Memory B cell (primary cell): Measurements from ENCODE around the gene SLC34A1.
"Not testable (repeated sequence)": the region's sequence is repeated elsewhere in the genome, so short reads cannot be mapped to it uniquely, and the experiment has no call there.

ENCODE experiments used
- ATAC-seq: fragments of 150-1000 bp; cut with Tn5 transposase; 2 replicates; pipeline ENCODE4 v1.10.0; 2021; ENCODE audit warnings: low read depth, mild to moderate bottlenecking, moderate library complexity
- DNase-seq, 2 donors: peaks; one replicate each; pipeline ENCODE4 v3.0.0; 2022; ENCODE audit warnings: low spot score in 2 of 2
- H3K27ac Mint-ChIP-seq: one replicate; pipeline ENCODE4 v1.8.0; 2022; ENCODE audit warnings: mild to moderate bottlenecking, moderate library complexity, mixed read lengths
- H3K27me3 Mint-ChIP-seq: one replicate; pipeline ENCODE4 v1.8.0; 2022; ENCODE audit warnings: mixed read lengths
- H3K36me3 Mint-ChIP-seq: one replicate; pipeline ENCODE4 v1.8.0; 2022; ENCODE audit warnings: mild to moderate bottlenecking, mixed read lengths
- H3K4me1 Mint-ChIP-seq: one replicate; pipeline ENCODE4 v1.8.0; 2022; ENCODE audit warnings: mixed read lengths
- H3K4me3 Mint-ChIP-seq: one replicate; pipeline ENCODE4 v1.8.0; 2022; ENCODE audit warnings: mild to moderate bottlenecking, moderate library complexity, mixed read lengths
- H3K9me3 Mint-ChIP-seq: one replicate; pipeline ENCODE4 v1.8.0; 2022; ENCODE audit warnings: mixed read lengths

Gene SLC34A1

DNA sequence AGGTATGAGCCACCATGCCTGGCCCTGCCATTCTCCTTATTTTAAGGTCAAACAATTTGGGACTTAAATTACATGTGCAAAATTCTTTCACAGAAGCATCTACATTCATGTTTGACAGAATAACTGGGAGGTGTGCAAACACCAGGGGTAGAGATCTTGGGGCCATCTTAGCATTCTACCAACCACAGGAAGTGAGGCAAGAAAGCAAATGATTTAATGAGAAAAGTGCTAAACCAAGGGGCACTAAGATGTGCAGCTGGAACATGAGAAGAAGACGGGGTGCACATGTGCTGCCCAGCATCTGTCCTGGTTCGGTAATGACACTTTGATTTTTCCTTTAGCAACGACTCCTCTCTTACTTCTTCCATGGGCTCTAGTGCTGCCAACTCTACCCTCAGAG is 26.3 kb downstream of the SLC34A1 start:
- no peak for DNase-seq
- H3K4me1 Mint-ChIP-seq = peaks cover 10% of the 10 kb centered on the region
- no peak overlapping the region for H3K4me3 Mint-ChIP-seq
- no peaks in the 10 kb centered on the region for H3K27me3 Mint-ChIP-seq
- H3K9me3 Mint-ChIP-seq = no peaks in the 10 kb centered on the region
- H3K36me3 Mint-ChIP-seq = no peaks in the 10 kb centered on the region
- no peak overlapping the region for H3K27ac Mint-ChIP-seq
- ATAC-seq = no peak

DNA sequence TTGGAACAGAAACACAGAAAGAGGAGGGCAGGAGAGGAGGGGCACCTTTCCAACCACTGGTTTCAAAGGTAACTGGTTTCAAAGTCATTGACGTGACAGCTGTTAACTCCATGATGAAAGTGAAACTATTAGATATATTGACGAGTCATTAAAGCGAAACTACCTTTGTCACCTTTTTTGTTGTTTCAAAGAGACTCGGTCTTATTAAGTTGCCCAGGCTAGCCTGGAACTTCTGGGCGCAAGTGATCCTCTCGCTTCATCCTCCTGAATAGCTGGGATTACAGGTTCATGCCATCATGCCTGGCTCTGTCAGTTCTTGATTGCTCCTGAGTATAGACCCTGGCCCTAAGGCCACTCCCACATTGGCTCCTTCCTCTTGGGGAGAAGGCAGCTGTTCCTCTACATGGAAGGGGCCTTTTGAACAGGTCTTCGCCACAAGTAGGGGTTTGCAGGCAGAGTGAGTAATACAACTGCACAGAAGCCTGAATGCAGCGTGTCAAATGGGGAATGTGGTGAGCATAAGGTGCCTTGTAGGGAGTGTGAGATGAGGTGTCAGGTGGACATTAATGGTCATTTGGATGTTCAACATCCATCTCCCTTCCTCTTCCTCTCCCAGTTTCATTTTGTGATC is 28.5 kb downstream of the SLC34A1 start:
- ATAC-seq (peak; percentile 79), DNase-seq (no peak)
- Mint-ChIP-seq H3K9me3 (no peaks in the 10 kb centered on the region), H3K27ac (no peak overlapping the region), H3K36me3 (no peaks in the 10 kb centered on the region), H3K27me3 (no peaks in the 10 kb centered on the region), H3K4me1 (peaks cover 4% of the 10 kb centered on the region), H3K4me3 (no peak overlapping the region)

DNA sequence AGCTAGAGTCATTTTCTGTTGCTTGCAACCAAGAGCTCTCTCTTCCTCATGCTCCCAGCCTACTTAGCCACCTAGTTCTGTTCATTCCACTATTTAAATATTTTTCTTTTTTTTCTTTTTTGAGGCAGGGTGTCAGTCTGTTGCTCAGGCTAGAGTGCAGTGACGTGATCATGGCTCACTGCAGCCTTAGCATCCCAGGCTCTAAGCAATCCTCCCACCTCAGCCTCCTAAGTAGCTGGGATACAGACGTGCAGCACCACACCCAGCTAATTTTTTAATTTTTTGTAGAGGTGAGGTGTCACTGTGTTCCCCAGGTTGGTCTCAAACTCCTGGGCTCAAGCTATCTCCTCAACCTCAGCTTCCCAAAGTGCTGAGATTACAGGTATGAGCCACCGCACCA is 30.2 kb downstream of the SLC34A1 start:
- Mint-ChIP-seq H3K27me3 (no peaks in the 10 kb centered on the region), H3K27ac (no peak overlapping the region), H3K9me3 (no peaks in the 10 kb centered on the region), H3K4me1 (peaks cover 4% of the 10 kb centered on the region), H3K4me3 (no peak overlapping the region), H3K36me3 (no peaks in the 10 kb centered on the region)
- DNase-seq (no peak), ATAC-seq (no peak)

DNA sequence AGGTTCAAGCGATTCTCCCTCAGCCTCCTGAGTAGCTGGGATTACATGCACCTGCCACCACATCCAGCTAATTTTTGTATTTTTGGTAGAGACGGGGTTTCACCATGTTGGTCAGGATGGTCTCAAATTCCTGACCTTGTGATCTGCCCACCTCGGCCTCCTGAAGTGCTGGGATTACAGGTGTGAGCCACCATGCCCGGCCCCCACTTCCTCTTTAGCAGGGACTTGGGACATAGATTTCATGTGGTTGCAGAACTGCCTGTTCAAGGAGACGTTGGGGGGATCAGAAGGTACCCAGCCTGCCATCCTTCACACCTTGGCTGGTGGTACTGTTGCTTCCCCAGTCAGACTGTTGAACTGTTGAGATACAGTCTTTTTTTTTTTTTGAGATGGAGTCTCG is 32.8 kb downstream of the SLC34A1 start:
- not testable (repeated sequence) for H3K27ac Mint-ChIP-seq, H3K36me3 Mint-ChIP-seq, ATAC-seq, H3K4me3 Mint-ChIP-seq, H3K9me3 Mint-ChIP-seq, H3K27me3 Mint-ChIP-seq, DNase-seq, H3K4me1 Mint-ChIP-seq

DNA sequence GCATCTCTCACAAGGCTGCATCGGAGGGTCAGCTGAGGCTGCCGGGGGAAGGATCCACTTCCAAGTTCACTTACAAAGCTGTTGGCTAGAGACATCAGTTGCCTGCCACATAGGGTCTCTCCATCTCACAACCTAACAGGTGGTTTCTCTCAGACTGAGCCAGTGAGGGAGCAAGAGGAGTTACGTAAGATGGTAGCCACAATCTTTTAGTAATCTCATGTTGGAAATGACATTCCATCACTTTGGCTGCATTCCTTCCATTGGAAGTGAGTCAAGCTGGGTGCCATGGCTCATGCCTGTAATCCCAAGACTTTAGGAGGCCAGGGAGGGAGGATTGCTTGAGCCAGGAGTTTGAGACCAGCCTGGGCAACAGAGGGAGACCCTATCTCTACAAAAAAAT is 34.8 kb downstream of the SLC34A1 start:
- no peaks in the 10 kb centered on the region for H3K9me3 Mint-ChIP-seq
- no peak for DNase-seq
- no peaks in the 10 kb centered on the region for H3K4me1 Mint-ChIP-seq
- H3K36me3 Mint-ChIP-seq = no peaks in the 10 kb centered on the region
- no peak for ATAC-seq
- H3K27ac Mint-ChIP-seq = no peak overlapping the region
- no peaks in the 10 kb centered on the region for H3K27me3 Mint-ChIP-seq
- no peak overlapping the region for H3K4me3 Mint-ChIP-seq

DNA sequence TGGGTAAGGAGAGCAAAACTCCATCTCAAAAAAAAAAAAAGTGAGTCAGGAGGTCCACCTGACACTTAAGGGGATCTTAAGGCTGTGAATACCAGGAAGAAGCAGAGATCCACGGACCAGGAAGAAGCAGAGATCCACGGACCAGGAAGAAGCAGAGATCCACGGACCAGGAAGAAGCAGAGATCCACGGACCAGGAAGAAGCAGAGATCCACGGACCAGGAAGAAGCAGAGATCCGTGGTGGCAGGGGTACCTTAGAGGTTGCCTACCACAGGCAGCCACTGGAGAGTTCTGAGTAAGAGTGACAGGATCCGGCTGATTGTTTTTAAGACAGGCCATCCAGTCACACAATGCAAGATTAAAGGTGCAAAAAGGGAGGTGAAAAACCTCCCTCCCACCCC is 36.2 kb downstream of the SLC34A1 start:
- H3K4me1 Mint-ChIP-seq, H3K27ac Mint-ChIP-seq: not testable (repeated sequence)

DNA sequence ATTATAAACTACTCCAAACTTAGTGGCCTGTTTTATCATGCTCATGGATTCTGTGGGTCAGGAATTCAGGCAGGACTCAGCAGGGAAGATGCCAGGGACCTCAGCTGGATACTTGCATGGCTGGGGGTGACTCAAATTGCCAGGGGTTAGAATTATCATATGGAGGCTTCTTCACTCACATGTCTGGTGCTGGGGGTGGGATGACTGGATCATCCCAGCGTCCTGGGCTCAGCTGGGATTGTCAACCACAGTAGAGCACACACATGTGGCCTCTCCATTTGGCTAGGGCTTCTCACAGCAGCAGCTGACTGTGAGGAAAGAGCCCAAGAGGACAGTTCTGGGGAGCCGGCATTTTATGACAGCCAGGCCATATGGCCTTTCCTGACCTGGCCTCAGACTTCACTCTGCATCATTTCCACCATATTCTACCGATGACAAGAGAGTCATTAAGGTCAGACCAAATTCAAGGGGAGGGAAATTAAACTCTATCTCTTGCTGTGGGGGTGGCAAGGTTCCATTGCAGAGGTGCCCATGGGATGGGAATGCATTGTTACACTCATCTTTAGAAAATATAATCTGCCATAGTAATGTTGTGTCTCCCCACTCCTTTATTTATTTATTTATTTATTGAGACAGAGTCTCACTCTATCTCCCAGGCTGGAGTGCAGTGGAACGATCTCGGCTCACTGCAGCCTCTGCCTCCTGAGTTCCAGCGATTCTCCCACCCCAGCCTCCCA is 37.0 kb downstream of the SLC34A1 start:
- Mint-ChIP-seq H3K27ac (no peak overlapping the region), H3K4me3 (no peak overlapping the region), H3K36me3 (no peaks in the 10 kb centered on the region), H3K4me1 (peaks cover 9% of the 10 kb centered on the region), H3K9me3 (no peaks in the 10 kb centered on the region), H3K27me3 (no peaks in the 10 kb centered on the region)
- ATAC-seq = no peak
- no peak for DNase-seq

More for the DNA sequence above, 36.2 kb downstream of the SLC34A1 start:
- DNase-seq, H3K4me3 Mint-ChIP-seq, H3K9me3 Mint-ChIP-seq, ATAC-seq, H3K36me3 Mint-ChIP-seq, H3K27me3 Mint-ChIP-seq: not testable (repeated sequence)

DNA sequence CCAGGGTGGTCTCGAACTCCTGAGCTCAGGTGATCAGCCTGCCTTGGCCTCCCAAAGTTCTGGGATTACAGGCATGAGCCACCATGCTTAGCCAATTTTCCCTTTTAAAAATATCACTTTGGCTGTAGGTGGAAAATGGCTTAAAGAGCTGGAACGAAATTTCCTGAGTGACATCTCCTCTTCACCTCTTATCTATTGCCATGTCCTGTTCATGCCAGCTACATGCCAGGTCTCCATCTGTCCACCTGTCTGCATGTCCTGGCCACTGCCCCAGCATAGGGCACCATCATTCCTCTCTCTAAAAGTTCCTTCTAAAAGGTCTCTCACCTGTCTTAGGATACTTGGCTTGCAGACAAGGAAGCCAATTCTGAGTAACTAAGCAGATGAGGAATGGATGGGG is 39.4 kb downstream of the SLC34A1 start:
- Mint-ChIP-seq H3K36me3 (peaks cover 2% of the 10 kb centered on the region), H3K27ac (no peak overlapping the region), H3K9me3 (no peaks in the 10 kb centered on the region), H3K27me3 (no peaks in the 10 kb centered on the region), H3K4me3 (no peak overlapping the region), H3K4me1 (peaks cover 12% of the 10 kb centered on the region)
- DNase-seq (no peak), ATAC-seq (no peak)

DNA sequence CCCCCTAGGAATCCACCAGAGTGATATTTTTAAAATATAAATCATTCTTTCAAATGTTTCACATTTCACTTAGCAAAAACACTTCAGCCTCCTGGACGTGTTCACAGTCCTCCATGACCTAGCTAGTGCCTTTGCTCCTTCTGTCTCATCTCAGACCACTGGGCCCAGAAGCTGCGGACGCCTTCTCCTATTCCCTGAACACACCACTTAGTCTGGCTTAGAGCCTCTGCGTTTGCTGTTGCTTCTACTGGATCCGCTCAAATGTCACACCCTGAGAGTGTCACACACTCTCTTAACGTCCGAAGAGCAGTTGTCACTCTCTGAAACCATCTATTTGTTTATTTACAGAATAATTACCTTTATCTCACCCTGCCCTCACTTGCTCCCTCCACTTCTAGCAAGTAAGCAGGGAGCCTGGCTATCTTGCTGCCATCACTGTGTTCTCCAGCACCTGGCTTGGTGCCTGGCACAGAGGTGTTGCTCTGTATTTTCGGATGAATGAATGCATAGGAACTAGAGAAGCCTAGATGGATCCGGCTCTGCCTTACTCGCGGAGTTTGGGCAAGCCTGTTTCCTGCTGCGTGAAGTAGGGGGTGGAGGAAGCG is 41.1 kb downstream of the SLC34A1 start:
- Mint-ChIP-seq H3K36me3 (peaks cover 5% of the 10 kb centered on the region), H3K4me3 (peak overlapping the region; percentile 86), H3K27ac (peak overlapping the region; percentile 83), H3K4me1 (peaks cover 25% of the 10 kb centered on the region), H3K27me3 (no peaks in the 10 kb centered on the region), H3K9me3 (no peaks in the 10 kb centered on the region)
- no peak for ATAC-seq
- no peak for DNase-seq

DNA sequence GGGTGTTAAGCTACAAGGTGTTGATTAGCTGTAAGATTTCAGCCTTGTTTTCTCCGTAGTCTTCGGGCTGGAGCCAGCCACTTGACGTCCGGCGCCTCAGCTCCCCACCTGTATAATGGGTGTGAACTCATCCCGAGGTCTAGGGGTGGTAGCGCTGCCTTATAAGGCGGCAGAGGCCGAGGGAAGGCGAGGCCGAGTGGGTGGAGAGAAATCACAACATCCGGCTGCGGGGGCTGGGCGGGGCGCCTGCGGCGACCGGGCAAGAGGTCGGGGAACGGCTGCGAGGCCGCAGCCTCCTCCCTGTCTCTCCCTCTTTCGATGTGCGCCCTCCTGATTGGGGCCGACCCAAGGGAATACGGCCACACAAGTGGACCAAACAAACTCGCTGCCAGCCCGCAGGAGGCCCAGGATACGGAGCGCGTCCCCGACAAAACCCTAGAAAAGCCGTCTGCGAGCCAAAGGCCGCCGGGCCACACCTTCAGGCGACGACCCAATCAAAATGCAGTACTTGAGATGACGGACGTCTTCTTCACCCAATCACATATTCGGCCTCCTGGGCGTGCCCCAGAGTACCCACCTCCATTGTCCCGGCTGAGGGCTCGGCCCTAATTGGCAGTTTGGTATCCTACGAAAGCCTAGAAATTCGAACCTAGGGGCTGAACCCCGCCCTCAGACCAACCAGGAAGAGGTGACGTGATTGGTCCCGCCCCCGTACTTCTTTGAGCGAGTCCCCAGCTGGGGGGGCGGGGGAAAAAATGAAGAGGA is 41.7 kb downstream of the SLC34A1 start:
- no peaks in the 10 kb centered on the region for H3K9me3 Mint-ChIP-seq
- H3K27me3 Mint-ChIP-seq = no peaks in the 10 kb centered on the region
- DNase-seq (peak; percentile 93 to 99), ATAC-seq (peak; percentile 80)
- H3K27ac Mint-ChIP-seq = peak overlapping the region; percentile 83
- peaks cover 9% of the 10 kb centered on the region for H3K36me3 Mint-ChIP-seq
- H3K4me3 Mint-ChIP-seq = peak overlapping the region; percentile 86
- H3K4me1 Mint-ChIP-seq = peaks cover 32% of the 10 kb centered on the region

DNA sequence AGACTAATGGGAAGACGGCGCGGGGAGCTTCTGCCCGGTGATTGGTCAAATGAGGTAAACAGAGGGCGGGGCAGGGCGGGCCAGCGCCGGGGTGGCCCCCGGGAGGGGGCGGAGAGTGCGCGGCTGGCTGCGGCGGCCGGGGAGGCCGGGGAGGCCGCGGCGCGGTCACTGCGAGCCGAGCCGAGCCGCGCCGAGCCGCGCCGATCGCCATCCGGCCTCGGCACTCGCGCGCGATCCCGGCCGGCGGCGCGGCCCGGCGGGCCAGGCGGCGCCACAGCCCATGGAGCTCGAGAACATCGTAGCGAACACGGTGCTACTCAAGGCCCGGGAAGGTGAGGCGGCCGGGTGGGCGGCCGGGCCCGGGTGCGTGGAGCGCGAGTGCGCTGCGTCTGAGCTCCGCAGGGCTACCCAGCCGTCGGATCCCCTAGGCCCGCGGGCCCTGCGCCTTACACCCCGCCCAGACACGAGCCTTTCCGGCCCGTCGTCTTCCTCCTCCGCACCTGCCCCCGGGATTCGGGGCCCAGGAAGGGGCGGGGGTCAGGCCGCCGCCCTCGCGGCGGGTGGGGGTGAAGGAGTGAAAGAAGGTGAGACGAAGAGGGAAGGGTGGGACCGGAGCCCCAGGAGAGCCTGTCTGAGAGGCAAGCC is 42.5 kb downstream of the SLC34A1 start, which contains the start of gene GRK6:
Gene GRK6, plus strand, starts transcription at position 111 of the 645 bp plus-strand sequence. Its CDS starts 170 bp downstream, at position 281.
- Mint-ChIP-seq H3K36me3 (peaks cover 9% of the 10 kb centered on the region), H3K27me3 (no peaks in the 10 kb centered on the region), H3K9me3 (no peaks in the 10 kb centered on the region), H3K4me1 (peaks cover 36% of the 10 kb centered on the region), H3K27ac (peak within 1 kb of the TSS; percentile 83), H3K4me3 (peak within 1 kb of the TSS; percentile 94)
- DNase-seq (peak; percentile 61 to 69), ATAC-seq (peak; percentile 7)

DNA sequence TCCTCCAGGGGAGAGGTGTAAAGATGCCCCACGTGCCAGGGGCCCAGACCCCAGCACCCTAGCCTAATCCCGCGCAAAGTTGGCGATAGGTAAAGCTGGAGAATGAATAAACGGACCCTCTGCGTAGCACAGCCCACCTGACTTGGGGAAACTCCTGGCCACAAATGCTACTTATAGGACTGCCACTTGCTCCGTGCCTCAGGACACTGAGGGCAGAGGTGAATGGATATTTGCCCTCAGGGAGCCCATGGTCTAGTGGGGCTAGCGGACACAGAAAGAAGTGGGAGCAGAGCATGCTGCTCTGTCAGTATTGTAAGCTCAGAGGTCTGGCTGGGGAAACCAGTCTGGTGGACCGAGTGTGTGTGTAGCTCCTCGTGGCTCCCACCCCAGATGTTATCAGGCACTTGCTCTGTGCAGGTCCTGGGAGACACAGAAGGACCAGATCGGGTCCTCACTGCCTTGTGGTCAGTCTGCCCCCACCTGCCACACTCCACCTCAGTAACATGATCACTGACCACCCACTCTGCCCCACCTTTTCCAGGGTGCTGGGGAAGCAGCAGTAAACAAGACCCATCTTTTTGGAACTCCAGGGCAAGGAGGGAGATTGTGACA is 43.1 kb downstream of the SLC34A1 start:
- Mint-ChIP-seq H3K9me3 (no peaks in the 10 kb centered on the region), H3K27ac (peak overlapping the region; percentile 83), H3K27me3 (no peaks in the 10 kb centered on the region), H3K4me3 (peak overlapping the region; percentile 94), H3K4me1 (peaks cover 38% of the 10 kb centered on the region), H3K36me3 (peaks cover 10% of the 10 kb centered on the region)
- DNase-seq (no peak), ATAC-seq (no peak)

DNA sequence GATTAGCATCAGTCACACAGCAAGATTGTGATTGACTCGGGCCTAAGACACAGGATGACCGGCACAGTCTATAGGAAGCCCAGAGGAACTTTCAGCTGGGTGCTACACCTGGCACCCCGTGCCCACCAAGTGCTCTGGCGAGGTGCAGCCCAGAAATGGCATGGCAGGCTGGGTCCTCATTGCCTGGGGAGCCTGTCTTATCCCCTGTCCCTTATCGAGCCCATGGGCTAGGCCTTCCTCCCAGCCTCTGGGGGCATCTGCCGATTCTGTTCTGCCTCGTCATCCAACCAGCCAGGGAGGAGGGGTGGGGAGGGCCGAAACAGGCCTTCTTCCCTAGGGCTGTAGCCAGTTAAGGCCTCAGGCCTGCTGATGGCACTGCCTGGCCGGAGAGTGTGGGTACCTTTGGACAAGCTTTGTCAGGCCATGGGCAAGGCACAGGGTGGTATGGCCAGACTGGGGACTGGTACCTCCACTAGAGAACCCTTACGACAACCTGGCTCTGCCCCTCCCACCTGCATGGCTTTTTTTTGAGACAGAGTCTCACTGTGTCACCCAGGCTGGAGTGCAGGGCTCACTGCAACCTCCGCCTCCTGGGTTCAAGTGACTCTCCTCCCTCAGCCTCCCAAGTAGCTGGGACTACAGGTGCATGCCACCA is 43.8 kb downstream of the SLC34A1 start:
- DNase-seq = no peak
- H3K36me3 Mint-ChIP-seq = peaks cover 10% of the 10 kb centered on the region
- H3K27me3 Mint-ChIP-seq = no peaks in the 10 kb centered on the region

More for the DNA sequence above, 43.8 kb downstream of the SLC34A1 start:
- Mint-ChIP-seq H3K4me1 (peaks cover 38% of the 10 kb centered on the region), H3K9me3 (no peaks in the 10 kb centered on the region), H3K27ac (peak overlapping the region; percentile 91), H3K4me3 (peak overlapping the region; percentile 94)
- ATAC-seq = no peak
